Activated T-cell treated with anti-CD3 and anti-CD28 coated beads, Interleukin-2, amount 50 U/mL, for 4 hours (primary cell): ENCODE results near the gene MED10. TPM values are rescaled to one million over a fixed set of nuclear protein-coding genes. Genes with fewer than 3 reads are reported as not detected.

Experiments
- ATAC-seq, 2 donors: fragments of 200-7000 bp; cut with Tn5 transposase; one replicate each; pipeline ENCODE4 v1.10.0; 2021
- DNase-seq: peaks from one replicate; pipeline ENCODE4 v3.0.0-alpha.2; 2020
- H3K27me3 Mint-ChIP-seq: one replicate; pipeline ENCODE4 v1.8.0; 2021; ENCODE audit warnings: low read depth, mixed read lengths
- H3K36me3 Mint-ChIP-seq: one replicate; pipeline ENCODE4 v1.8.0; 2022; ENCODE audit warnings: mixed read lengths; ENCODE audit not compliant: insufficient read depth
- H3K4me1 Mint-ChIP-seq: one replicate; pipeline ENCODE4 v1.8.0; 2021; ENCODE audit warnings: low read depth, mixed read lengths
- H3K4me3 Mint-ChIP-seq: one replicate; pipeline ENCODE4 v1.8.0; 2021; ENCODE audit warnings: mild to moderate bottlenecking, moderate library complexity, mixed read lengths
- H3K9me3 Mint-ChIP-seq: one replicate; pipeline ENCODE4 v1.8.0; 2021; ENCODE audit warnings: mixed read lengths
- total RNA-seq, 3 donors: library from RNA; stranded (reverse); gene quantifications; one replicate each; pipeline ENCODE4 v1.2.1, GENCODE V29; 2021

Gene MED10
- total RNA-seq, 3 donors from 2014 or later, result 82.1 to 97.3 (median 83.5) TPM

DNA sequence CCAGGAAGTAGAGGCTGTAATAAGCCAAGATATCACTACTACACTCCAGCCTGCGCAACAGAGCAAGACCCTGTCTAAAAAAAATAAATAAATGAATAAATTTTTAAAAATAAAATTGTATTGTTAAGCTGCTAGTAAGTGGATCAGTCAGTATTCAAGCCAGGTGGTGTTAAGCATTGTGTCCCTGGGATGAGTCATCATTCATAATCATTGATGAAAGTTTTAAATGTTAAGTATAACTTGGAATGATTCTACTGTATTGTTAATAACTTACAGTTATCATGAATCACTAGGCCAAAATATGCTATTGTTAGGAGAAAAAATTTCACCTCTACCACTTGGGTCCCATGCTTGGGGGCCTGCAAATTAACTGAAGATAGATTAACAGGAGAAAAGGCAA lies 38.2 kb downstream of the MED10 start:
- H3K4me1 Mint-ChIP-seq, result no peaks in the 10 kb centered on the region
- H3K27me3 Mint-ChIP-seq, result no peaks in the 10 kb centered on the region
- DNase-seq (no peak), ATAC-seq (no peak)
- H3K36me3 Mint-ChIP-seq, result peaks cover 7% of the 10 kb centered on the region
- no peak overlapping the region for H3K4me3 Mint-ChIP-seq
- H3K9me3 Mint-ChIP-seq, result no peaks in the 10 kb centered on the region

- no peaks in the 10 kb centered on the region for H3K27me3 Mint-ChIP-seq
- H3K9me3 Mint-ChIP-seq, result no peaks in the 10 kb centered on the region
- no peak for ATAC-seq
Observed at GRCh38 chr5:6338871-6339270, 39.5 kb downstream of the MED10 start.

DNA sequence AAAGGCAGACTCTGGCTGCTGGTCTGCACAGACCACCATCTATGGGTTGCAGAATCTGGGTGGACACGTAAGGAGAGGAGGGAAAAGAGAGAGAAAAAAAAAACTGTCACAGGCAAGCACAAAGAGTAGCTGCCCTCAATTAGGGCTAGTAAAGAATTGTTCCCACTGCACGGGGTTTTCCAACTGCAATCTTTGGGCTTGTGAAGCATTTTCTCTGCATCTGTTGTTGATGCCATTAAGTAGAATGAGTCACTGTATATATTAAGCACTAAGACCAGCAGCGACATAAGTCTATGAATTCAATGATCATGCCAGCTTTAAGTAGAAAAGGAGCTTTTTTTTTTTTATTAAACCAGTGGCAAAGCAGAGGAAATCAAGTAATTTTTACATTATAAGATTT lies 40.2 kb downstream of the MED10 start:
- DNase-seq, result no peak
- Mint-ChIP-seq H3K27me3 (no peaks in the 10 kb centered on the region), H3K4me1 (no peaks in the 10 kb centered on the region), H3K4me3 (no peak overlapping the region), H3K9me3 (no peaks in the 10 kb centered on the region), H3K36me3 (peaks cover 14% of the 10 kb centered on the region)
- ATAC-seq, result no peak

More at GRCh38 chr5:6338871-6339270, 39.5 kb downstream of the MED10 start:
- Mint-ChIP-seq H3K4me3 (no peak overlapping the region), H3K36me3 (peaks cover 7% of the 10 kb centered on the region), H3K4me1 (no peaks in the 10 kb centered on the region)
- no peak for DNase-seq

DNA sequence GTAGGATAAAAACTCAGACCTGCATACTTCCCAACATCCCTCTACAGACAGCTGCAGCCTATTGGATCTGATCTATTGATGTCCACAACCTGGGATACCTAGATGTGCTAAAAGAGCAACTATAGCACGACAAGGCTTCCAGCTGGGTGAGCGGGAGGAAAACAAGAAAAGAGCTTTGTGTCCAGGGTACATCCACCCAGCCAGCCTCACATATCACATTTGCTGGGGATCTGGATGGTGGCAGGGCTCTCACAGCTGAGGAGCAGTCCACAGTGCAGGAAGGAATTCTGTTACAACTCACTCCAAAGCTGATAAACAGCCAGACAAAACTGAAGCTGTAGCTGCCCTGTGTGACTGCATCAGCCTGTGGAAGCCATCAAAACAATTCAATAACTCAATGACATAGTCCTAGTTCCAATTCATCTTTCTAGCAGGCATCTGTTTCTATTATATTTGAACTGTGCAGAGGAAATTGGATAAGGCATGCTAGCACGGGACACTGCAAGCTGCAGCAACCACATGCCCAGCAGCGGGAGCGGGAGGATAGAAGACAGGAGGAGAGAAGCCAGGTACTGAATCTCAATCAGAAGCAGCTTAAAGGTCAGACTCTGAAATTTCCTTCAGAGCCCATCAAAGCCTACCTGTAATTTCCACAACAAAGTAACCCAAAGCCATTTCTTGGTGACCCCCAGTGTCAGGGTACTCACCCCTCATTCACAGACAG lies 45.0 kb downstream of the MED10 start:
- peaks cover 19% of the 10 kb centered on the region for H3K9me3 Mint-ChIP-seq
- H3K36me3 Mint-ChIP-seq, result peaks cover 20% of the 10 kb centered on the region
- no peaks in the 10 kb centered on the region for H3K27me3 Mint-ChIP-seq
- H3K4me3 Mint-ChIP-seq, result no peak overlapping the region
- DNase-seq (no peak), ATAC-seq (no peak)
- no peaks in the 10 kb centered on the region for H3K4me1 Mint-ChIP-seq

DNA sequence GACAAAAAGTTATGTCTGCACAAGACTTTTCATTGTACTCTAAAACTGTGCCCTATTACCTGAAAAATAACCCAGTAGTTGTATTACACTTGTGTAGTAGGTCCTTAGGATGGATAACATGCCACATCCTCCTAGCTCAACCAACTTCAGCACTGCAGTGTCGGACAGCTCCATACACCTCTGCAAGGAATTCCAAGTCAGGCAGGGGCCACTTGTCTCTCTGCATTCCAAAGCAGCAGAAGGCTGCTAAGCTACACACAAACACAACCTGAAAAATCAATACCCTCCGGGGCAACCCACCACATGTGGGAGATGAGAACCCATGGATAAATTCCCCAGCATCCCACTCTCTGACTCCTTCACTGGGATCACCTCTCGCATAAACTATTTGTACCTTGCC lies 50.2 kb downstream of the MED10 start:
- no peaks in the 10 kb centered on the region for H3K4me1 Mint-ChIP-seq
- H3K27me3 Mint-ChIP-seq, result no peaks in the 10 kb centered on the region
- ATAC-seq, result no peak
- H3K36me3 Mint-ChIP-seq, result peaks cover 10% of the 10 kb centered on the region
- H3K4me3 Mint-ChIP-seq, result no peak overlapping the region
- H3K9me3 Mint-ChIP-seq, result peaks cover 19% of the 10 kb centered on the region
- DNase-seq, result no peak

DNA sequence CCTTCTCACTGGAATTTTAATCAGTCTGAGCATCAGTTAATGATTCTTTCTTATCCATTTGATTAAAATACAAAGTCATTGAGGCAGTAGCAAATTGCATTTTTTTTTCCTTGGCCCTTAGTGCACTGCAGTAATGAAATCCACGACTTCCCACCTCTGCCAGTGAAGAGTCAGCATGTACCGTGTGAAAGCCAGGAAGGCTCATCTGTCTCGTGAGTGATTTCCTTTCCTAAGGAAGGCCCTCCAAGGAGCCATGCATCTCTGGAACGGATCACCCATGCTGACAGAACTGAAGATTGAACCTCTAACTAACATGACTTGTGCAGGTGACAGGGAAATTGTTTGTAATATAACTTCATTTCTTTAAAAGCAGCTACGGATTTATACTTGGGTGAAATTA lies 51.6 kb downstream of the MED10 start:
- peaks cover 2% of the 10 kb centered on the region for H3K36me3 Mint-ChIP-seq
- no peak for DNase-seq
- H3K4me3 Mint-ChIP-seq, result no peak overlapping the region
- H3K9me3 Mint-ChIP-seq, result peaks cover 19% of the 10 kb centered on the region
- no peaks in the 10 kb centered on the region for H3K4me1 Mint-ChIP-seq
- ATAC-seq, result no peak
- no peaks in the 10 kb centered on the region for H3K27me3 Mint-ChIP-seq

GRCh38 chr5:6322163-6322713 lies 56.1 kb downstream of the MED10 start:
- Mint-ChIP-seq H3K9me3 (peaks cover 7% of the 10 kb centered on the region), H3K27me3 (no peaks in the 10 kb centered on the region), H3K36me3 (peaks cover 2% of the 10 kb centered on the region), H3K4me3 (no peak overlapping the region), H3K4me1 (no peaks in the 10 kb centered on the region)
- ATAC-seq (no peak), DNase-seq (no peak)

Other genes starting within 250 kb of the MED10 start
- gene UBE2QL1, start 70.3 kb upstream of the MED10 start, total RNA-seq, result not detected